H1 (cell line): ENCODE measurements around the gene SSR1. TPM values are rescaled to one million over a fixed set of nuclear protein-coding genes. Genes with fewer than 3 reads are reported as not detected.

Experiments used
- CTCF ChIA-PET: fragments of 300-600 bp; sonication (Branson Sonifier 250); formaldehyde crosslinking; loops from one replicate; lab custom pipeline; 2021; ENCODE audit not compliant: partially characterized antibody; lab: Charles Lee
- POLR2A ChIA-PET: fragments of 300-600 bp; sonication (Branson Sonifier 250); formaldehyde crosslinking; loops from one replicate; lab custom pipeline; 2021; ENCODE audit warnings: inconsistent platforms; ENCODE audit not compliant: partially characterized antibody; lab: Charles Lee
- DNase-seq, 2 experiments: peaks; one replicate each; pipeline versions ENCODE4 v3.0.0 to v3.0.0-alpha.2; 2010 to 2022; ENCODE audit warnings: low spot score in 2 of 2, low read depth in 1 of 2, mixed read lengths in 1 of 2
- FAIRE-seq: peaks from 2 replicates; lab custom pipeline; 2011; peaks lifted over from hg19 to GRCh38; lab: Jason Lieb, UNC
- H2AFZ ChIP-seq: 2 replicates; pipeline ENCODE4 v1.8.1; 2012; ENCODE audit warnings: low read length, inconsistent platforms
- H2AK5ac ChIP-seq: 2 replicates; pipeline ENCODE4 v1.6.1; 2013; ENCODE audit warnings: low read depth, low read length
- H2BK120ac ChIP-seq: replicated peaks from 2 replicates; pipeline ENCODE3; 2013; ENCODE audit warnings: low read depth, low read length, inconsistent platforms
- H2BK12ac ChIP-seq: 2 replicates; pipeline ENCODE4 v1.6.1; 2013; ENCODE audit warnings: low read depth, low read length
- H2BK15ac ChIP-seq: 2 replicates; pipeline ENCODE4 v1.6.1; 2013; ENCODE audit warnings: low read length
- H2BK20ac ChIP-seq: 2 replicates; pipeline ENCODE4 v1.6.1; 2013; ENCODE audit warnings: low read length
- H2BK5ac ChIP-seq: 2 replicates; pipeline ENCODE4 v1.6.1; 2013; ENCODE audit warnings: low read depth, low read length
- H3K14ac ChIP-seq: 2 replicates; pipeline ENCODE4 v1.6.1; 2013; ENCODE audit warnings: inconsistent platforms; ENCODE audit not compliant: insufficient read length
- H3K18ac ChIP-seq: 2 replicates; pipeline ENCODE4 v1.6.1; 2013; ENCODE audit warnings: low read length; ENCODE audit errors: extremely low read depth
- H3K23ac ChIP-seq: 2 replicates; pipeline ENCODE4 v1.6.1; 2013; ENCODE audit warnings: inconsistent platforms; ENCODE audit not compliant: insufficient read length
- H3K23me2 ChIP-seq: 2 replicates; pipeline ENCODE4 v1.6.1; 2013; ENCODE audit warnings: low read depth, low read length
- H3K27ac ChIP-seq: 2 replicates; pipeline ENCODE4 v1.6.1; 2011; ENCODE audit warnings: low read depth, low read length, inconsistent platforms
- H3K27me3 ChIP-seq, 4 experiments: replicated peaks in 1 of 4; 1 replicate in 1 of 4; 2 replicates in 3 of 4; pipeline versions ENCODE4 v1.6.1 to v1.8.1; 2011 to 2013; ENCODE audit warnings: low read length in 3 of 4, mild to moderate bottlenecking in 3 of 4, inconsistent platforms in 2 of 4, mixed read lengths in 2 of 4, moderate library complexity in 1 of 4; ENCODE audit not compliant: control insufficient read depth in 3 of 4, insufficient read depth in 3 of 4; ENCODE audit errors: extremely low read depth in 1 of 4
- H3K36me3 ChIP-seq, 4 experiments: 2 replicates each; pipeline versions ENCODE4 v1.6.1 to v1.8.1; 2011 to 2013; ENCODE audit warnings: mild to moderate bottlenecking in 4 of 4, low read length in 3 of 4, moderate library complexity in 2 of 4, control low read depth in 1 of 4, inconsistent platforms in 1 of 4; ENCODE audit not compliant: insufficient read depth in 4 of 4, control insufficient read depth in 2 of 4
- H3K4ac ChIP-seq: replicated peaks from 2 replicates; pipeline ENCODE3; 2013; ENCODE audit warnings: low read length, low read depth, mixed read lengths, inconsistent platforms; ENCODE audit not compliant: insufficient read length
- H3K4me1 ChIP-seq, 4 experiments: replicated peaks in 1 of 4; 1 replicate in 1 of 4; 2 replicates in 3 of 4; pipeline versions ENCODE4 v1.6.1 to v1.8.1; 2011 to 2013; ENCODE audit warnings: low read length in 3 of 4, inconsistent platforms in 2 of 4, mixed read lengths in 1 of 4; ENCODE audit not compliant: insufficient read depth in 4 of 4, control insufficient read depth in 3 of 4
- H3K4me2 ChIP-seq, 2 experiments: 2 replicates each; pipeline versions ENCODE4 v1.6.1 to v1.8.1; 2011 to 2013; ENCODE audit warnings: low read depth in 2 of 2, low read length in 2 of 2, control low read depth in 1 of 2, inconsistent platforms in 1 of 2, mild to moderate bottlenecking in 1 of 2; ENCODE audit not compliant: insufficient read depth in 1 of 2
- H3K4me3 ChIP-seq, 4 experiments: fragments of 200-600, 300-600 bp in 1 of 4; sonication (generic), shearing (Covaris generic), sonication (Bioruptor Twin) in 1 of 4; 2 replicates each; pipeline versions ENCODE4 v1.5.1 to v1.8.1; 2011 to 2016; ENCODE audit warnings: low read length in 4 of 4, low read depth in 3 of 4, control low read depth in 2 of 4, inconsistent platforms in 2 of 4, mild to moderate bottlenecking in 2 of 4, mixed read lengths in 1 of 4, moderate library complexity in 1 of 4; ENCODE audit not compliant: insufficient read depth in 2 of 4; ENCODE audit errors: extremely low read depth in 1 of 4
- H3K56ac ChIP-seq: replicated peaks from 2 replicates; pipeline ENCODE3; 2013; ENCODE audit warnings: low read depth, mild to moderate bottlenecking, mixed read lengths, low read length, inconsistent platforms; ENCODE audit not compliant: insufficient read length
- H3K79me1 ChIP-seq: 2 replicates; pipeline ENCODE4 v1.6.1; 2013; ENCODE audit warnings: low read depth, low read length, control low read depth
- H3K79me2 ChIP-seq, 2 experiments: 2 replicates each; pipeline versions ENCODE4 v1.6.1 to v1.8.1; 2012 to 2013; ENCODE audit warnings: low read length in 2 of 2, mild to moderate bottlenecking in 2 of 2, inconsistent platforms in 1 of 2; ENCODE audit not compliant: insufficient read depth in 2 of 2, control insufficient read depth in 1 of 2
- H3K9ac ChIP-seq, 4 experiments: replicated peaks in 1 of 4; 1 replicate in 1 of 4; 2 replicates in 3 of 4; pipeline versions ENCODE4 v1.6.1 to v1.8.1; 2011 to 2013; ENCODE audit warnings: low read depth in 3 of 4, low read length in 3 of 4, control low read depth in 2 of 4, mild to moderate bottlenecking in 2 of 4, moderate library complexity in 2 of 4, inconsistent platforms in 1 of 4; ENCODE audit errors: extremely low read depth in 1 of 4
- H3K9me3 ChIP-seq, 2 experiments: 2 replicates each; pipeline versions ENCODE4 v1.6.1 to v1.8.1; 2012 to 2013; ENCODE audit warnings: mild to moderate bottlenecking in 2 of 2, moderate library complexity in 2 of 2, control low read depth in 1 of 2, inconsistent platforms in 1 of 2, low read depth in 1 of 2, low read length in 1 of 2, mixed read lengths in 1 of 2; ENCODE audit not compliant: insufficient read depth in 2 of 2
- H4K20me1 ChIP-seq, 2 experiments: replicated peaks in 1 of 2; 2 replicates each; pipeline versions ENCODE3 to v1.8.1; 2011 to 2013; ENCODE audit warnings: inconsistent platforms in 2 of 2, low read length in 2 of 2, mild to moderate bottlenecking in 1 of 2; ENCODE audit not compliant: insufficient read depth in 2 of 2, control insufficient read depth in 1 of 2
- H4K5ac ChIP-seq: 2 replicates; pipeline ENCODE4 v1.6.1; 2013; ENCODE audit warnings: low read length, low read depth, mixed read lengths, inconsistent platforms; ENCODE audit not compliant: insufficient read length
- H4K8ac ChIP-seq: 2 replicates; pipeline ENCODE4 v1.8.0; 2013; ENCODE audit warnings: mild to moderate bottlenecking, moderate library complexity, low read length, inconsistent platforms; ENCODE audit not compliant: insufficient read depth; ENCODE audit errors: extremely low read depth
- H4K91ac ChIP-seq: replicated peaks from 2 replicates; pipeline ENCODE3; 2013; ENCODE audit warnings: low read length, mixed read lengths, inconsistent platforms; ENCODE audit not compliant: insufficient read length
- FOSL1 ChIP-seq: IDR thresholded peaks from 2 replicates; pipeline ENCODE4 v1.6.1; 2011; ENCODE audit warnings: mild to moderate bottlenecking, low read depth, low read length, moderate library complexity; ENCODE audit not compliant: insufficient read depth
- JUN ChIP-seq: IDR thresholded peaks from 2 replicates; pipeline ENCODE4 v1.6.1; 2011; ENCODE audit warnings: low read depth, mild to moderate bottlenecking, improper control_type of control experiment, low read length
- PHF8 ChIP-seq: fragments of 200-600 bp; sonication (generic); conservative IDR thresholded peaks from 2 replicates; pipeline ENCODE4 v1.7.1; 2012; ENCODE audit warnings: low read depth, mild to moderate bottlenecking, inconsistent platforms, low read length, moderate library complexity
- POLR2A ChIP-seq, 2 experiments: IDR thresholded peaks; 1 replicate in 1 of 2; 2 replicates in 1 of 2; pipeline ENCODE4 v1.6.1; 2011; ENCODE audit warnings: low read depth in 2 of 2, low read length in 2 of 2, mild to moderate bottlenecking in 2 of 2; ENCODE audit errors: control extremely low read depth in 1 of 2
- RXRA ChIP-seq: IDR thresholded peaks from 2 replicates; pipeline ENCODE4 v1.6.1; 2011; ENCODE audit warnings: low read depth, mild to moderate bottlenecking, low read length, moderate library complexity; ENCODE audit not compliant: insufficient read depth
- SP2 ChIP-seq: IDR thresholded peaks from 2 replicates; pipeline ENCODE4 v1.6.1; 2012; ENCODE audit warnings: mild to moderate bottlenecking, low read length, inconsistent platforms
- WGBS, 2 experiments: shearing (Covaris generic) in 1 of 2; methylation state at CpG; one replicate each; pipeline versions ENCODE4 v1.1.6 to v1.1.7; 2013 to 2015; ENCODE audit warnings: low lambda C conversion rate in 2 of 2, mixed read lengths in 2 of 2, inconsistent platforms in 1 of 2, low coverage in 1 of 2, missing lambda C conversion rate in 1 of 2; ENCODE audit not compliant: insufficient replicate concordance in 2 of 2, insufficient coverage in 1 of 2, insufficient read length in 1 of 2; ENCODE audit errors: extremely low coverage in 1 of 2, missing lambda C conversion rate in 1 of 2; 5-methylcytosine and 5-hydroxymethylcytosine counted together
- polyA plus RNA-seq, 7 experiments: library from polyadenylated mRNA; depleted of rRNA in 3 of 7; stranded (reverse) in 5 of 7; unstranded in 2 of 7; fragments of >200 nt in 5 of 7; fragments of 200-250 nt in 2 of 7; gene quantifications; 1 replicate in 5 of 7; 2 replicates in 1 of 7; 4 replicates in 1 of 7; pipeline versions ENCODE4 v1.2.1 to v1.2.3, GENCODE V29; 2011 to 2013; ENCODE audit warnings: missing spikeins in 2 of 7, mixed read lengths in 2 of 7
- total RNA-seq: library from RNA; stranded (reverse); fragmentation: NEBNext Ultra II Directional; extraction: Animal tissue kit (Norgen Biotek cat#: 25700); gene quantifications from 2 replicates; pipeline ENCODE4 v1.2.1, GENCODE V29; 2021

SSR1 gene
- total and polyA plus RNA-seq, 2 of the 8 experiments (the other 6 are each of a cell fraction or from before 2014, with no cell fraction given), result 26.6 to 117 TPM

- H3K79me2 ChIP-seq, result no peaks in the 10 kb centered on the region
- H4K8ac ChIP-seq, result no peak overlapping the region
- H4K5ac ChIP-seq, result no peak overlapping the region
- no peak overlapping the region for H2AK5ac ChIP-seq
- no peak overlapping the region for H2BK20ac ChIP-seq
- no peak overlapping the region for H2AFZ ChIP-seq
- H3K56ac ChIP-seq, result no peak overlapping the region
- no peak overlapping the region for H3K14ac ChIP-seq
- CTCF ChIA-PET, result interaction anchor here (1.8 to 4.3 kb wide), 3 partner anchors 13 to 67 kb away, joined by 4 to 38 read pairs (median 28); no protein-coding TSS in a partner anchor
- H3K36me3 ChIP-seq, result no peaks in the 10 kb centered on the region
- no peak overlapping the region for H2BK120ac ChIP-seq
- no peak for FAIRE-seq
- no peaks in the 10 kb centered on the region for H3K27me3 ChIP-seq
- no peak overlapping the region for H3K4me3 ChIP-seq
- peaks cover 0 to 3% of the 10 kb centered on the region in 2 experiments; a peak in 1 of 4 replicates for H3K9me3 ChIP-seq
- no peak overlapping the region for H3K23ac ChIP-seq
- no peak overlapping the region; the same call in 1 of the 2 replicates for H2BK5ac ChIP-seq
- no peak overlapping the region for H3K4me2 ChIP-seq
- TF ChIP-seq FOSL1 (no peak), POLR2A (IDR thresholded peaks at IDR 0.05; ENCODE audit: control extremely low read depth in 1 of 2, low read depth in 2 of 2, low read length in 2 of 2) (no peak), SP2 (no peak), PHF8 (no peak), RXRA (no peak), JUN (no peak)
- H4K91ac ChIP-seq, result no peak overlapping the region
- no peaks in the 10 kb centered on the region for H4K20me1 ChIP-seq
- H3K18ac ChIP-seq, result no peak overlapping the region
- no peak overlapping the region for H3K4ac ChIP-seq
- H3K23me2 ChIP-seq, result no peaks in the 10 kb centered on the region
- DNase-seq, result no peak
- POLR2A ChIA-PET, result no interaction called here
- WGBS, 2 experiments, result 92% methylated on average over 9 of the region's 9 CpGs; no CpG with 5 or more reads in 1 of the 2 experiments
- H3K9ac ChIP-seq, result no peak overlapping the region
- no peak overlapping the region for H2BK12ac ChIP-seq
- H2BK15ac ChIP-seq, result no peak overlapping the region
- 0 out of 7 replicates have a peak, but pooled peaks cover 0 to 2% (median 0%) of the 10 kb centered on the region in 4 experiments for H3K4me1 ChIP-seq
- no peak overlapping the region for H3K27ac ChIP-seq
- H3K79me1 ChIP-seq, result no peaks in the 10 kb centered on the region
Observed at GRCh38 chr6:7341989-7342742, 29.2 kb upstream of the SSR1 start.
